ENCODE data around the gene GBP4.

Gene GBP4

GRCh38 chr1:89170170-89171066 lies 28.3 kb downstream of the GBP4 start:
- no peak for DNase-seq (ENCODE audit: low read depth in 2 of 2)

GRCh38 chr1:89169166-89169565 lies 29.6 kb downstream of the GBP4 start:
- DNase-seq (ENCODE audit: low read depth in 2 of 2): no peak

GRCh38 chr1:89167590-89168230 lies 31.0 kb downstream of the GBP4 start:
- DNase-seq (ENCODE audit: low read depth in 2 of 2): no peak

GRCh38 chr1:89166705-89167104 lies 32.0 kb downstream of the GBP4 start:
- no peak for DNase-seq (ENCODE audit: low read depth in 2 of 2)

GRCh38 chr1:89165811-89166210 lies 32.9 kb downstream of the GBP4 start:
- no peak for DNase-seq (ENCODE audit: low read depth in 2 of 2)

GRCh38 chr1:89151047-89151446 lies 47.7 kb downstream of the GBP4 start:
- DNase-seq (ENCODE audit: low read depth in 2 of 2): no peak

GRCh38 chr1:89149976-89150375 lies 48.8 kb downstream of the GBP4 start:
- DNase-seq (ENCODE audit: low read depth in 2 of 2): no peak

- DNase-seq (ENCODE audit: low read depth in 2 of 2): no peak
These were observed 49.5 kb downstream of the GBP4 start for GRCh38 chr1:89149229-89149628.

GRCh38 chr1:89147678-89148658 lies 50.8 kb downstream of the GBP4 start:
- DNase-seq (ENCODE audit: low read depth in 2 of 2): no peak

GRCh38 chr1:89146721-89147120 lies 52.0 kb downstream of the GBP4 start:
- DNase-seq (ENCODE audit: low read depth in 2 of 2): no peak

- DNase-seq (ENCODE audit: low read depth in 2 of 2): no peak
These were observed 55.3 kb downstream of the GBP4 start for GRCh38 chr1:89143484-89143883.

GRCh38 chr1:89142160-89142559 lies 56.6 kb downstream of the GBP4 start:
- no peak for DNase-seq (ENCODE audit: low read depth in 2 of 2)

- no peak for DNase-seq (ENCODE audit: low read depth in 2 of 2)
These were observed 65.0 kb downstream of the GBP4 start for GRCh38 chr1:89133747-89134146.
